Right lobe of liver (tissue), 6 donors: ENCODE measurements around the gene STAT4. TPM values are rescaled to one million over a fixed set of nuclear protein-coding genes. Genes with fewer than 3 reads are reported as not detected.
A peak's percentile ranks its signal among the peaks of the same experiment; 100 is the strongest.

Source experiments
- ATAC-seq, 4 donors: fragments of 200-7000 bp; cut with Tn5 transposase; one replicate each; pipeline ENCODE4 v1.9.1; 2020; ENCODE audit warnings: mild to moderate bottlenecking in 4 of 4, moderate library complexity in 4 of 4
- DNase-seq, 3 donors: peaks; one replicate each; pipeline ENCODE4 v3.0.0-alpha.2; 2020
- H3K27ac ChIP-seq, 3 donors: fragments of 200-600 bp; one replicate each; pipeline ENCODE4 v1.8.0; 2022
- H3K27me3 ChIP-seq, 2 donors: fragments of 200-600 bp; one replicate each; pipeline ENCODE4 v1.8.0; 2022
- H3K36me3 ChIP-seq, 4 donors: fragments of 200-600 bp; sonication (generic) in 1 of 4; one replicate each; pipeline versions ENCODE4 v1.5.1 to v1.8.0; 2017 to 2022; ENCODE audit warnings: control low read depth in 1 of 4
- H3K4me1 ChIP-seq, 4 donors: fragments of 200-600 bp; sonication (generic) in 1 of 4; one replicate each; pipeline versions ENCODE4 v1.5.1 to v1.8.0; 2017 to 2022; ENCODE audit warnings: control low read depth in 1 of 4
- H3K4me3 ChIP-seq, 3 donors: fragments of 200-600 bp; one replicate each; pipeline ENCODE4 v1.8.0; 2022
- H3K9me3 ChIP-seq, 4 donors: fragments of 200-600 bp; sonication (generic) in 1 of 4; one replicate each; pipeline versions ENCODE4 v1.5.1 to v1.8.0; 2017 to 2022; ENCODE audit warnings: control low read depth in 1 of 4
- CTCF ChIP-seq, 4 donors: fragments of 200-600 bp in 3 of 4; fragments of 450-650 bp in 1 of 4; IDR thresholded peaks; one replicate each; pipeline versions ENCODE4 v1.5.1 to v1.8.0; 2016 to 2022; ENCODE audit warnings: antibody characterized with exemption in 4 of 4, mild to moderate bottlenecking in 2 of 4
- POLR2A ChIP-seq: fragments of 450-650 bp; IDR thresholded peaks from one replicate; pipeline ENCODE4 v1.6.1; 2017; ENCODE audit warnings: antibody characterized with exemption, mild to moderate bottlenecking
- WGBS: methylation state at CpG from one replicate; pipeline ENCODE4 v1.1.6; 2018; ENCODE audit warnings: low coverage, low lambda C conversion rate; ENCODE audit not compliant: insufficient coverage; ENCODE audit errors: missing lambda C conversion rate; 5-methylcytosine and 5-hydroxymethylcytosine counted together
- intact Hi-C, 2 donors: fragments of 100-400 bp; cut with DNase I; formaldehyde crosslinking; loops; one replicate each; pipeline versions ENCODE4 v1.11.2 to v1.14.1; 2022
- total RNA-seq, 6 experiments: library from RNA; depleted of rRNA in 2 of 6; stranded (reverse); fragments of >200 nt in 2 of 6; fragmentation: NEBNext Ultra II Directional in 3 of 6; extraction: Animal tissue kit (Norgen Biotek cat#: 25700) in 3 of 6; gene quantifications; one replicate each; pipeline versions ENCODE4 v1.1.0 to v1.2.4, GENCODE V29; 2016 to 2023
- donor health status: DM: no; HTN: yes; CAD: no.
- donor health status: DM: no; HTN: no; CAD: no.
- donor health status: DM: no; HTN: no; CAD: no.
- donor health status: DM: no; HTN: yes; CAD: no.
- donor health status: DM: no; HTN: yes; CAD: no.

The STAT4 gene
- total RNA-seq, 6 experiments from 2014 or later, result 0.90 to 6.1 (median 3.2) TPM

- Histone ChIP-seq H3K4me1 (peaks cover 0 to 12% (median under 1%) of the 10 kb centered on the region in 4 donors), H3K36me3 (no peaks in the 10 kb centered on the region), H3K9me3 (no peaks in the 10 kb centered on the region), H3K27me3 (no peaks in the 10 kb centered on the region), H3K4me3 (no peak overlapping the region), H3K27ac (no peak overlapping the region)
- DNase-seq (no peak), ATAC-seq (no peak)
- 82% methylated on average over 1 of the region's 1 CpG for WGBS
- TF ChIP-seq POLR2A (no peak), CTCF (IDR thresholded peaks at IDR 0.05) (no peak)
- intact Hi-C loops, result no loop called here
Observed at GRCh38 chr2:191018048-191018447, 132.7 kb downstream of the STAT4 start.

- intact Hi-C loops, result no loop called here
- no peak overlapping the region for H3K4me3 ChIP-seq
- peaks cover 0 to 15% (median 6%) of the 10 kb centered on the region in 4 donors for H3K4me1 ChIP-seq
- no peak for ATAC-seq
- H3K27me3 ChIP-seq, result no peaks in the 10 kb centered on the region
- H3K36me3 ChIP-seq, result peaks cover 0 to 2% (median 0%) of the 10 kb centered on the region in 4 donors
- H3K9me3 ChIP-seq, result no peaks in the 10 kb centered on the region
- TF ChIP-seq CTCF (IDR thresholded peaks at IDR 0.05) (no peak), POLR2A (no peak)
- DNase-seq, result no peak
- no peak overlapping the region for H3K27ac ChIP-seq
- 88% methylated on average over 8 of the region's 8 CpGs for WGBS
Observed at GRCh38 chr2:191015831-191016230, 135.0 kb downstream of the STAT4 start.

- WGBS, result 53% methylated on average over 2 of the region's 2 CpGs
- H3K4me3 ChIP-seq, result no peak overlapping the region
- TF ChIP-seq POLR2A (no peak), CTCF (IDR thresholded peaks at IDR 0.05) (no peak)
- H3K9me3 ChIP-seq, result no peaks in the 10 kb centered on the region
- intact Hi-C loops, result no loop called here
- H3K4me1 ChIP-seq, result peaks cover 0 to 15% (median 6%) of the 10 kb centered on the region in 4 donors
- H3K27me3 ChIP-seq, result no peaks in the 10 kb centered on the region
- H3K27ac ChIP-seq, result peak overlapping the region in 1 of 3 donors; percentile 88
- DNase-seq (no peak), ATAC-seq (no peak)
- peaks cover 0 to 2% (median 0%) of the 10 kb centered on the region in 4 donors for H3K36me3 ChIP-seq
Observed at GRCh38 chr2:191015239-191015638, 135.6 kb downstream of the STAT4 start.

- intact Hi-C loops, result no loop called here
- no peaks in the 10 kb centered on the region for H3K9me3 ChIP-seq
Observed at GRCh38 chr2:191014653-191015020, 136.2 kb downstream of the STAT4 start.

More at GRCh38 chr2:191014653-191015020, 136.2 kb downstream of the STAT4 start:
- no peak for DNase-seq
- Histone ChIP-seq H3K4me1 (peaks cover 0 to 15% (median 6%) of the 10 kb centered on the region in 4 donors), H3K27ac (peak overlapping the region; percentile 88 to 94 (median 88)), H3K36me3 (peaks cover 0 to 4% (median 1%) of the 10 kb centered on the region in 4 donors), H3K27me3 (no peaks in the 10 kb centered on the region), H3K4me3 (peak overlapping the region; percentile 74 to 86 (median 83))
- 38% methylated on average over 4 of the region's 4 CpGs for WGBS
- no peak for TF ChIP-seq POLR2A
- TF ChIP-seq CTCF (IDR thresholded peaks at IDR 0.05), result no peak
- ATAC-seq, result no peak
